ENCODE measurements around the gene PIK3CA.
"Not testable (repeated sequence)": the region's sequence is repeated elsewhere in the genome, so short reads cannot be mapped to it uniquely, and the experiment has no call there.

PIK3CA gene

GRCh38 chr3:179147873-179148615 is at the start of gene PIK3CA:
Gene PIK3CA (plus strand): TSS chr3:179148357. CDS start chr3:179198826, 50,469 bp downstream.
- DNase-seq: peak; percentile 90

DNA sequence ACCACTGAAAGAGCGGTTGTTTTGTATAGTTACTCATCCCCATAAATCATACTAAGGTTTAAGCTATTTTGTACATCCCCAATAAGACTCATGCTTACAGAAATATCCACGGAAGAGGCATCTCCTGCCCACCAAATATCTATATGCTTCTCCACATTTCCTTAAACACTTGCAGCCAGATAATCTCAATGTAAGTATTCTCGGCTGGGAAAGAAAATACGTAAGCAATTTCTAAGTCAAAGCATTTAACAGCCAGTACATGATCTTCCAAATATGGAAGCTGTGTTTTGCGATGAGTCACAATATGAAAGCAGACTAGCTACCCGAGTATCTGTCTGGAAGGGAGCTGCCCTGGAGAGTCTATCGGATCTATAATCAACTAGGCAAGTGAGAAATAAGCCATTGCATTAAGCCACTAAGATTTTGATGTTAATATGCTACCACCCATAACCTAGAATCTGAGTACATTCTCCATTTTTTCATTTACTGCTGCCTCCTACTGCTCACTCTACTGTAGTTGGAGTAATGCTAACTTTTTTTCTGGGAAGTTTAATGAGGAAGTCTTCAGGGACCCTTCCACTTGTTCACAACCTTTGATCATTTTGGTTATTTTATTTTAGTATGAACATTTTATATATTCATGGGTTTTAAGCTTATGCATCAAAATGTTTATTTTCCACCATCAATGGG is 49.6 kb upstream of the PIK3CA start:
- no peak for DNase-seq

DNA sequence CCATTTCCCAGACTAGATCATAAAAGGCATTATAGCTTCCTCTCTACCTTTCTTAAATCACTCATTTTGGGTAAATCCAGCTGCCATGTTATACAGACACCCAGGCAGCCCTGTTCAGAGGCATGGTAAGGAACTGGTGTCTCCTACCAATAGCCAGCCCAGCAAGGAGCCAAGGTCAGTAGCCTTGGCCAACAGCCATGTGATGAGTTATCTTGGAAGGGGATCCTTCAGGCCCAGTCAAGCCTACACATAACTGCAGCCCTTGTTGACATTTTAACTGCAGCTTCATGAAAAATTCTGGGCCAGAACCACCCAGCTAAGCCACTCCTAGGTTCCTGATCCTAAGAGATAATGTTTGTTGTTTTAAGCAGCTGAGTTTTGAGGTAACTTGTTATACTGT is 47.5 kb upstream of the PIK3CA start:
- DNase-seq: no peak

- DNase-seq: no peak
Observed at GRCh38 chr3:179105881-179106280, 42.3 kb upstream of the PIK3CA start.

DNA sequence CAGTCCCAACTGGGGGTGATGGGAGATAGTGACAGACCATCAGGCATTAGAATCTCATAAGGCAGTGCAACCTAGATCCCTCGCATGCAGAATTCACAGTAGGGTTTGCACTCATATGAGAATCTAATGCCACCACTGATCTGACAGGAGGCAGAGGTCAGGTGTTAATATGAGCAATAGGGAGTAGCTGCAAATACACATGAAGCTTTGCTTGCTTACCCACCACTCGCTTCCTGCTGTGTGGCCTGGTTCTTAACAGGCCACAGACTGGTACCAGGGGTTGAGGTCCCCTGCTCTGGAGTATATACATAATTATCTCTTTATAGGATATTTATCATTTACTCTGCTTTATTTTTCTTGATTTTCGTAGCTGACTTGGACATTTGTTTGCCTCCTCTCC is 40.5 kb upstream of the PIK3CA start:
- DNase-seq: no peak

DNA sequence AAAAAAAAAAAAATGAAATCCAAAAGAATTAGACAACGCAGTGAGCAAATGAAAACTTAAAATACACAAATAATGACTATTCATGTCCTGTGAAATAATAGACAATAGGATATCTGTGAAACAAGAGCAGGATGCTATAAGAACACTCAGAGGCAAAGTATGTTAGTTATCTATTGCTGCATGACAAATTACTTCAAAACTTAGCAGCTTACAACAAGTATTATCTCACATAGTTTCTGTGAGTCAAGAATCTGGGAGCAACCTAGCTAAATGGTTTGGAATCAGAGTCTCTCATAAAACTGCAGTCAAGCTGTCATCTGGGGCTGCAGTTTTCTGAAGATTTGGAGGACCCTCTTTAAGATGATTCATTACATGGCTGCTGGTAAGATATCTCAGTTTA is 40.1 kb upstream of the PIK3CA start:
- DNase-seq: no peak

DNA sequence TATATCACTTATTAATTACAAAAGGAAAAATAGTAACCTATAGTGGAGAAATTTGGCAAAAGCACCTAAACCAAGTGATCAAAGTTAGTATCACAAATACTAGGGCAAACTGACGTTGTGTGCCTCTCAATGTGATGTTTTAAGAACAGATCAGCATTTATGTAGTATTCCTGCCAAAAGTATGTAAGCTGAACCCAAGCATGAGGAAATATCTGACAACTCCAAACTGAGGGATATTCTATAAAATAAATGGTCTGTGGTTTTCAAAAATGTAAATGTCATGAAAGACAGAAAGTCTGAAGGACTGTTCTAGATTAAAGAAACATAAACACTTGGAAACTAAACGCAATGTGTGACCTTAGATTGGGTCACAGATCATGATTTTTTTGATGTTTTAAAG is 34.3 kb upstream of the PIK3CA start:
- DNase-seq: no peak

DNA sequence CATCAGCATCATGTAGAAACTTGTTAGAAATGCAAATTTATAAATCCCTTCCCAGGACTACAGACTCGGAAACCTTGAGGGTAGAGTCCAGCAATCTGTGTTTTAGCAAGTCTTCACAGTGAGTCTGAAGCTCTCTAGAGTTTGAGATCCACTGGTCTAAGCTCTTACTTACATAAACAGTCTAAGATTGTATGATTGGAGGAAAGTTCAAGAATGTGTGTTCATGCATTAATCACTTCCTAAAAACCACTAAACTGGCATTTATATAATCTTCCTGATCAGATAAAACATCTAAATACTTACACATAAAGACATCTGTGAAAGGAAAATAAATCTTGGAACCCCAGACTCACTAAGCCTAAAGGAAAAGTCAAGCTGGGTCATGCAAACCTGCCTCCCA is 32.7 kb upstream of the PIK3CA start:
- DNase-seq: not testable (repeated sequence)

DNA sequence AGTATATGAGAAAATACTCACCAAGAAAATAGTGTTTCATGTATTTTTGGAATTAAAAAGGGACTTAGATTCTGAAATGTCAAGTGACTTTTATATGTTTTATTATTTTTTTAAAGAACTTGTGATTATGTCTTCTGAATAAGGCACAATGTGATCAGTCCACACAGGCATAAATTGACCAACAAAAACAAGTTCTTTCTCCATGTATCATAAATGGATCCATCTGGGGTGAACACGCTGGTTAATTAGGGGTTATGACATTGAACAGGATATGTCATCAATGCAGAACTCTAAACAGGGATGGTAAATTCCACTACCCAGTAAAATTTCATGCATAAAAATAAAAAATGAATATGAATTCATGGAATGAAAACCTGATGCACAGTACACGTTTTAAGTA is 31.3 kb upstream of the PIK3CA start:
- no peak for DNase-seq

GRCh38 chr3:179132191-179132890 is 15.8 kb upstream of the PIK3CA start:
- DNase-seq: not testable (repeated sequence)

GRCh38 chr3:179133575-179133974 is 14.6 kb upstream of the PIK3CA start:
- no peak for DNase-seq

- no peak for DNase-seq
Observed at GRCh38 chr3:179136195-179136594, 12.0 kb upstream of the PIK3CA start.

GRCh38 chr3:179141890-179142289 is 6.3 kb upstream of the PIK3CA start:
- DNase-seq: no peak

GRCh38 chr3:179146911-179147513 is 1.1 kb upstream of the PIK3CA start:
- no peak for DNase-seq

GRCh38 chr3:179147514-179147872 is 664 bp upstream of the PIK3CA start:
- no peak for DNase-seq

DNA sequence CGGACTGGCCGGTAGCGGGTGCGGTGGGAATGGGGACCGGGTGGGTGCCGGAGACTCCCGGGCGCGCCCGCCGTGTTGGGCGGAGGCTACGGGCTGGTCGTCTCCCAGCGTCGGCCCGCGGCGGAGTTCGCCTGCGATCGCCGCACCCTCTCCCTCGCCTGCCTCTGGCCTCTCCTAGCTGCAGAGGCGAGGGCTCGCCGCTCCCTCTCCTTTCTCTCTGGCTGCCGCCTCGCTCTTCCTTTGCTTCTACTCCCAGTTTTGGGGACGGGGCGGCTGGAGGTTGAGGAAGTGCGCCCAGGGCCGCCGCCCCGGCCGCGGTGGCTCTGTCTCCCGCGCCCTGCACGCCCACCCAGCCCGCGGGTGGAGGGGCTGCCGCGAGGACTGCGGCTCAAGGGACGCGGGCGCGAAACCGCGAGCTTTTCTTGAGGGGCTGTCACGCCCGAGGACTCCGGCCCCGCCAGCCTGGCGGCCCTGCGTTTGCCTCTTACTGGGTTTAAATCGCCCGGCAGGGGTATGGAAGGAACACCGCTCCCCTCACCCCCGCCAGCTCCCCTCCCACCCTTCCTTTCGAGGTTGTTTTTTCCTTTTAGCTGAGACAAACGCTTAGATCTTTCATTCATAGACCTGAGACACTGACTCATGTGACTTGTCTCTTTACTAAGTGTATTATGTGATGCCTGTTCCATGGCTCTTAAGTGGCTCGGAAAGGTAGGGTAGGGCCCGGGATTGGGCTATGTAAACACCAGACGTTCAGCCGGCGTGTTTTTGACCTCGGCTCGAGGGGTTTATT is 654 bp downstream of the PIK3CA start:
- peak; percentile 59 for DNase-seq

GRCh38 chr3:179149406-179149867 is 1.3 kb downstream of the PIK3CA start:
- no peak for DNase-seq

GRCh38 chr3:179149951-179150350 is 1.8 kb downstream of the PIK3CA start:
- DNase-seq: no peak

- DNase-seq: no peak
Observed at GRCh38 chr3:179150610-179151009, 2.5 kb downstream of the PIK3CA start.

GRCh38 chr3:179151474-179151873 is 3.3 kb downstream of the PIK3CA start:
- no peak for DNase-seq

DNA sequence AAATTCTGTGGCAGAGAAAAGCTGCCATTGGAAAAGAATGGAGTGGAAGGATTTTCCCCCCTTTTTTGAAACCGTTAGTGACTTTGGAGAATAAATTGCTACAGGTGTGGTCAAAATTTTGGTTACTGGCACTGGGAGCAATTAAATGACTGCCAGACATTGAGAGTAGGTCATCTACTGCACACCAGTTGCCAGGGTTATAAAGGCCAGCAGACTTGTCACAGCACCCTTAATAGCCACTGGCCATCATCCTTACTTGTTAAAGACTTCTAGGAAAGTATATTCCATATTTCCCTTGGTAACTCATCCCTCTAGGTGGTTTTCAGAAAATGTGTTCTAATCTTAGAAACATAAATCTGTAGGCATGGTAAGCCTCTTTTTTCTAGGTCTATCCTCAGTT is 8.0 kb downstream of the PIK3CA start:
- DNase-seq: no peak

GRCh38 chr3:179156775-179157174 is 8.6 kb downstream of the PIK3CA start:
- no peak for DNase-seq
